ENCODE measurements around the gene ADD2.

DNA sequence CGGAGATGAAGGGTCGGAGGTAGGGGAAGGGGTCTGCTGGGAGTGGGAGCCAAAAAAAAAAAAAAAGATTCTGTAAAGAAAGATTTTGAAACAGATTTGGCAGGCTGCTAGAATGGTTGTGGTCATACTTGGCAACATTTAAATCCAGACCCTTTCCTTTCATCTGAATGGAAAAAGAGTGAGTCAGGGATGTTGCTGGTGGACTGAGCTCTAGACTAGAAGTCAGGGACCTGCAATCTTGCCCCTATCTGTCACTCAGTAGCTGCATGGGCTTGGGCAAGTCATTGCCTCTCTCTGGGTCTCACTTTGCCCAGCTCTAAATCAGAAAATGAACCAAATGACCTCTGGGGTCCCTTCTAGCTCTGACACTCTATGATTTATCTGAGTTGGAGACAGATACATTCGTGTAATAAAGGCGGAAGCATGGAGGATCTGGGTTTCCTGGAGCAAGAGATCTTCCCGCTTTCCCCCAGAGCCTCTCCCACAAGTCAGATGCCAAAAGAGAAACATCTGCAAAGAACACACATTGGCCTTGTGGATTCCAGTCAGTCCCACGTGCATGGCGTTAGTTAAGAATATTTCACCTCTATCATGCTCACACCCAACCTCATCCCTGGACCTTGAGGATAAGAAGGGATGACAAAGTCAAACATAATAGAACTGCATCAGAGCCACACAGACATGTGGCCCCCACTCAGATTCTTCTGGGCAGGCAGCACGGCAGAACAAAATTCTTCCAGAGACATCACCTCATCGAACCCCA lies 58.5 kb downstream of the ADD2 start:
- TF ChIP-seq, protein P1, sequence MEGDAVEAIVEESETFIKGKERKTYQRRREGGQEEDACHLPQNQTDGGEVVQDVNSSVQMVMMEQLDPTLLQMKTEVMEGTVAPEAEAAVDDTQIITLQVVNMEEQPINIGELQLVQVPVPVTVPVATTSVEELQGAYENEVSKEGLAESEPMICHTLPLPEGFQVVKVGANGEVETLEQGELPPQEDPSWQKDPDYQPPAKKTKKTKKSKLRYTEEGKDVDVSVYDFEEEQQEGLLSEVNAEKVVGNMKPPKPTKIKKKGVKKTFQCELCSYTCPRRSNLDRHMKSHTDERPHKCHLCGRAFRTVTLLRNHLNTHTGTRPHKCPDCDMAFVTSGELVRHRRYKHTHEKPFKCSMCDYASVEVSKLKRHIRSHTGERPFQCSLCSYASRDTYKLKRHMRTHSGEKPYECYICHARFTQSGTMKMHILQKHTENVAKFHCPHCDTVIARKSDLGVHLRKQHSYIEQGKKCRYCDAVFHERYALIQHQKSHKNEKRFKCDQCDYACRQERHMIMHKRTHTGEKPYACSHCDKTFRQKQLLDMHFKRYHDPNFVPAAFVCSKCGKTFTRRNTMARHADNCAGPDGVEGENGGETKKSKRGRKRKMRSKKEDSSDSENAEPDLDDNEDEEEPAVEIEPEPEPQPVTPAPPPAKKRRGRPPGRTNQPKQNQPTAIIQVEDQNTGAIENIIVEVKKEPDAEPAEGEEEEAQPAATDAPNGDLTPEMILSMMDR (IDR thresholded peaks at IDR 0.05) = no peak
- TF ChIP-seq POLR2A (IDR thresholded peaks at IDR 0.05) = no peak
